Neutrophil (primary cell): ENCODE results near the gene EML3.

Experiments used
- H3K27ac ChIP-seq: fragments of 200-600 bp; sonication (generic); 2 replicates; pipeline ENCODE4 v1.5.1; 2016; ENCODE audit warnings: mild to moderate bottlenecking, moderate library complexity
- H3K27me3 ChIP-seq: fragments of 200-600 bp; sonication (generic); 2 replicates; pipeline ENCODE4 v1.6.0; 2016; ENCODE audit warnings: mild to moderate bottlenecking
- H3K36me3 ChIP-seq: fragments of 200-600 bp; sonication (generic); 2 replicates; pipeline ENCODE4 v1.5.1; 2017
- H3K4me1 ChIP-seq, 2 experiments: fragments of 200-600 bp in 1 of 2; sonication (generic) in 1 of 2; 1 replicate in 1 of 2; 2 replicates in 1 of 2; pipeline versions ENCODE4 v1.5.1 to v1.6.1; 2013 to 2016; ENCODE audit warnings: low read depth in 1 of 2, low read length in 1 of 2, mild to moderate bottlenecking in 1 of 2, moderate library complexity in 1 of 2; ENCODE audit not compliant: control insufficient read depth in 1 of 2, insufficient read depth in 1 of 2
- H3K4me3 ChIP-seq, 2 experiments: fragments of 200-600 bp in 1 of 2; sonication (generic) in 1 of 2; 1 replicate in 1 of 2; 2 replicates in 1 of 2; pipeline ENCODE4 v1.5.1; 2013 to 2016; ENCODE audit warnings: low read depth in 1 of 2, low read length in 1 of 2, mild to moderate bottlenecking in 1 of 2, moderate library complexity in 1 of 2
- H3K9me3 ChIP-seq: fragments of 200-600 bp; sonication (generic); 2 replicates; pipeline ENCODE4 v1.5.1; 2016
- CTCF ChIP-seq: fragments of 200-600 bp; sonication (generic); IDR thresholded peaks from 2 replicates; pipeline ENCODE4 v1.5.1; 2016; ENCODE audit warnings: antibody characterized with exemption

Gene EML3

GRCh38 chr11:62614275-62614674 is 1.7 kb upstream of the EML3 start:
- Histone ChIP-seq H3K4me3 (no peak overlapping the region), H3K9me3 (no peaks in the 10 kb centered on the region), H3K36me3 (peaks cover 15% of the 10 kb centered on the region), H3K27me3 (no peaks in the 10 kb centered on the region), H3K27ac (peak overlapping the region; percentile 95), H3K4me1 (peaks cover 28 to 32% of the 10 kb centered on the region in 2 experiments)
- no peak for TF ChIP-seq CTCF

GRCh38 chr11:62613291-62613778 is 760 bp upstream of the EML3 start:
- no peaks in the 10 kb centered on the region for H3K27me3 ChIP-seq
- peak overlapping the region; percentile 79 to 91 for H3K4me3 ChIP-seq
- peaks cover 21% of the 10 kb centered on the region for H3K36me3 ChIP-seq
- H3K27ac ChIP-seq: peak overlapping the region; percentile 95
- H3K9me3 ChIP-seq: no peaks in the 10 kb centered on the region
- H3K4me1 ChIP-seq: peaks cover 28 to 32% of the 10 kb centered on the region in 2 experiments
- TF ChIP-seq CTCF: no peak

GRCh38 chr11:62611705-62612365 is 740 bp downstream of the EML3 start:
- no peak for TF ChIP-seq CTCF
- no peaks in the 10 kb centered on the region for H3K9me3 ChIP-seq
- peak overlapping the region; percentile 95 for H3K27ac ChIP-seq
- peak overlapping the region; percentile 79 to 91 for H3K4me3 ChIP-seq
- peaks cover 36% of the 10 kb centered on the region in 2 experiments for H3K4me1 ChIP-seq
- H3K27me3 ChIP-seq: no peaks in the 10 kb centered on the region
- peaks cover 22% of the 10 kb centered on the region for H3K36me3 ChIP-seq

GRCh38 chr11:62610814-62611704 is 1.5 kb downstream of the EML3 start:
- Histone ChIP-seq H3K4me1 (peaks cover 36% of the 10 kb centered on the region in 2 experiments), H3K36me3 (peaks cover 21% of the 10 kb centered on the region)
- TF ChIP-seq CTCF: no peak

GRCh38 chr11:62610403-62610802 is 2.2 kb downstream of the EML3 start:
- peaks cover 23% of the 10 kb centered on the region for H3K36me3 ChIP-seq
- H3K27ac ChIP-seq: no peak overlapping the region
- no peak overlapping the region for H3K4me3 ChIP-seq
- peaks cover 36% of the 10 kb centered on the region in 2 experiments for H3K4me1 ChIP-seq
- no peaks in the 10 kb centered on the region for H3K9me3 ChIP-seq
- TF ChIP-seq CTCF: no peak
- H3K27me3 ChIP-seq: no peaks in the 10 kb centered on the region

More at GRCh38 chr11:62610814-62611704, 1.5 kb downstream of the EML3 start:
- Histone ChIP-seq H3K4me3 (peak overlapping the region; percentile 79 to 91), H3K27ac (peak overlapping the region; percentile 95), H3K27me3 (no peaks in the 10 kb centered on the region), H3K9me3 (no peaks in the 10 kb centered on the region)
